OCI-LY1 (cell line): ENCODE data around the gene PPP1R15B.

Experiments used
- CTCF ChIP-seq: fragments of 200-600 bp; sonication (generic), shearing (Covaris generic); IDR thresholded peaks from 2 replicates; pipeline ENCODE4 v1.5.1; 2017; ENCODE audit warnings: mild to moderate bottlenecking, antibody characterized with exemption, low read length, moderate library complexity, mixed read lengths
- EZH2 ChIP-seq: fragments of 200-600 bp; sonication (generic), shearing (Covaris generic); IDR thresholded peaks from 2 replicates; pipeline ENCODE4 v1.8.0; 2017; ENCODE audit warnings: borderline replicate concordance, mixed run types, mild to moderate bottlenecking, antibody characterized with exemption, low read length, moderate library complexity, mixed read lengths

- TF ChIP-seq CTCF (no peak), EZH2 (no peak)
These were observed 8.7 kb upstream of the PPP1R15B start for GRCh38 chr1:204420039-204421004.
